Stimulated activated CD4-positive, alpha-beta T cell treated with anti-CD3 and anti-CD28 coated beads, Interleukin-2, amount 100 ng/mL, for 4 hours (primary cell): ENCODE results near the gene DMRTC2.
A peak's percentile ranks its signal among the peaks of the same experiment; 100 is the strongest.

Experiments used
- DNase-seq: peaks from one replicate; pipeline ENCODE4 v3.0.0-alpha.2; 2020; ENCODE audit warnings: low read depth

Gene DMRTC2

GRCh38 chr19:41847351-41848105 lies 2.7 kb downstream of the DMRTC2 start:
- no peak for DNase-seq

- DNase-seq = no peak
Observed at GRCh38 chr19:41848666-41849065, 3.8 kb downstream of the DMRTC2 start.

GRCh38 chr19:41849067-41849466 lies 4.2 kb downstream of the DMRTC2 start:
- DNase-seq = no peak

GRCh38 chr19:41850381-41850780 lies 5.5 kb downstream of the DMRTC2 start:
- no peak for DNase-seq

GRCh38 chr19:41851456-41851855 lies 6.6 kb downstream of the DMRTC2 start:
- no peak for DNase-seq

GRCh38 chr19:41853344-41853743 lies 8.5 kb downstream of the DMRTC2 start:
- DNase-seq = no peak

- no peak for DNase-seq
Observed at GRCh38 chr19:41853768-41854167, 8.9 kb downstream of the DMRTC2 start.

- DNase-seq = no peak
Observed at GRCh38 chr19:41859213-41859617, 14.4 kb downstream of the DMRTC2 start.

- peak; percentile 97 for DNase-seq
Observed at GRCh38 chr19:41859618-41860418, 15.0 kb downstream of the DMRTC2 start, which contains the start of gene RPS19. Gene RPS19, plus strand, starts transcription at chr19:41860255. Its CDS starts 520 bp downstream, at chr19:41860775.

- DNase-seq = no peak
Observed at GRCh38 chr19:41860419-41861115, 15.7 kb downstream of the DMRTC2 start.

GRCh38 chr19:41861116-41861768 lies 16.4 kb downstream of the DMRTC2 start:
- no peak for DNase-seq

- DNase-seq = no peak
Observed at GRCh38 chr19:41861846-41862245, 17.0 kb downstream of the DMRTC2 start.

GRCh38 chr19:41862445-41862986 lies 17.7 kb downstream of the DMRTC2 start:
- DNase-seq = no peak

GRCh38 chr19:41863209-41863931 lies 18.5 kb downstream of the DMRTC2 start:
- DNase-seq = no peak

- DNase-seq = no peak
Observed at GRCh38 chr19:41864374-41864773, 19.5 kb downstream of the DMRTC2 start.

GRCh38 chr19:41866284-41866683 lies 21.4 kb downstream of the DMRTC2 start:
- no peak for DNase-seq

GRCh38 chr19:41868120-41868988 lies 23.5 kb downstream of the DMRTC2 start:
- no peak for DNase-seq

GRCh38 chr19:41868989-41869300 lies 24.1 kb downstream of the DMRTC2 start:
- no peak for DNase-seq

- DNase-seq = no peak
Observed at GRCh38 chr19:41869374-41869955, 24.6 kb downstream of the DMRTC2 start.

GRCh38 chr19:41870401-41870873 lies 25.6 kb downstream of the DMRTC2 start:
- no peak for DNase-seq
